ENCODE data around the gene ICAM3.

GRCh38 chr19:10379880-10380312 lies 40.5 kb upstream of the ICAM3 start:
- TF ChIP-seq FOXK2 (IDR thresholded peaks at IDR 0.05) (no peak), CTBP1 (IDR thresholded peaks at IDR 0.05; ENCODE audit: borderline replicate concordance) (no peak), SP1 (IDR thresholded peaks at IDR 0.05) (no peak), BHLHE40 (IDR thresholded peaks at IDR 0.05; ENCODE audit: borderline replicate concordance) (no peak), PKNOX1 (IDR thresholded peaks at IDR 0.05) (no peak), HDGF (IDR thresholded peaks at IDR 0.05; ENCODE audit: borderline replicate concordance) (no peak), LEF1 (IDR thresholded peaks at IDR 0.05; ENCODE audit: borderline replicate concordance) (no peak)

Data from HEK293T (cell line).